ENCODE measurements around the gene ULK2. TPM values are rescaled to one million over a fixed set of nuclear protein-coding genes. Genes with fewer than 3 reads are reported as not detected.

The ULK2 gene
- total and polyA plus RNA-seq, 4 experiments from 2014 or later = 5.2 to 14.5 (median 11.6) TPM

DNA sequence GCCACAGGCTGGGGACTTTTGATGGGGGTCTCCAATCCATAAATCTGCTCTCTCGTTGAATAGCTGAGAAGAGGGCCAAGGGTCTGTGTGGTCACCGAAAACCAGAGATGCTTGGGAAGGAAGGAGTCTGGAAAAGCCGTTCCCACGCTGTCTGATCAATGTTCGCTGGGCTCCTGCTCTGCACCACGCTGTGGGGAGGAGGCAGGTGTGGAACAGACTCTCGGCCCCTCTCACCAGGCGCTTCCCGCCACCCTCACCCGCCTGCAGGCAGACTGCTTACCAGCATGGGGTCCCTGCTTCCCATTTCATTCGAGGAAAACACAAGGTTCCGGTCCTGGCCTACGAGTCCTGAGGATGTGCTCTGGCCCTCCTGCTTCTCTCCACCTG is 118.9 kb downstream of the ULK2 start:
- Histone ChIP-seq H3K9me3 (ENCODE audit: control insufficient read depth in 1 of 2, low read length in 2 of 2) (no peaks in the 10 kb centered on the region), H3K27me3 (ENCODE audit: insufficient read depth, low read length) (no peaks in the 10 kb centered on the region), H3K36me3 (ENCODE audit: insufficient read depth, low read length) (no peaks in the 10 kb centered on the region), H3K27ac (ENCODE audit: low read depth, low read length) (no peak overlapping the region), H3K4me1 (ENCODE audit: insufficient read depth, low read length) (peaks cover 8% of the 10 kb centered on the region), H3K4me3 (ENCODE audit: low read length in 2 of 2) (no peak overlapping the region)
- Mint-ChIP-seq H3K36me3 (no peaks in the 10 kb centered on the region), H3K4me1 (peaks cover 3 to 10% (median 5%) of the 10 kb centered on the region in 4 donors), H3K9me3 (no peaks in the 10 kb centered on the region), H3K27me3 (peaks cover 3 to 8% of the 10 kb centered on the region in 2 donors), H3K27ac (no peak overlapping the region), H3K4me3 (no peak overlapping the region)
- ChIA-PET CTCF (ENCODE audit: partially characterized antibody) (no interaction called here), POLR2A (ENCODE audit: partially characterized antibody) (no interaction called here)
- DNase-seq = peak in 1 of 5 donors; percentile 5
- intact Hi-C loops (cut with micrococcal nuclease) = no loop called here

DNA sequence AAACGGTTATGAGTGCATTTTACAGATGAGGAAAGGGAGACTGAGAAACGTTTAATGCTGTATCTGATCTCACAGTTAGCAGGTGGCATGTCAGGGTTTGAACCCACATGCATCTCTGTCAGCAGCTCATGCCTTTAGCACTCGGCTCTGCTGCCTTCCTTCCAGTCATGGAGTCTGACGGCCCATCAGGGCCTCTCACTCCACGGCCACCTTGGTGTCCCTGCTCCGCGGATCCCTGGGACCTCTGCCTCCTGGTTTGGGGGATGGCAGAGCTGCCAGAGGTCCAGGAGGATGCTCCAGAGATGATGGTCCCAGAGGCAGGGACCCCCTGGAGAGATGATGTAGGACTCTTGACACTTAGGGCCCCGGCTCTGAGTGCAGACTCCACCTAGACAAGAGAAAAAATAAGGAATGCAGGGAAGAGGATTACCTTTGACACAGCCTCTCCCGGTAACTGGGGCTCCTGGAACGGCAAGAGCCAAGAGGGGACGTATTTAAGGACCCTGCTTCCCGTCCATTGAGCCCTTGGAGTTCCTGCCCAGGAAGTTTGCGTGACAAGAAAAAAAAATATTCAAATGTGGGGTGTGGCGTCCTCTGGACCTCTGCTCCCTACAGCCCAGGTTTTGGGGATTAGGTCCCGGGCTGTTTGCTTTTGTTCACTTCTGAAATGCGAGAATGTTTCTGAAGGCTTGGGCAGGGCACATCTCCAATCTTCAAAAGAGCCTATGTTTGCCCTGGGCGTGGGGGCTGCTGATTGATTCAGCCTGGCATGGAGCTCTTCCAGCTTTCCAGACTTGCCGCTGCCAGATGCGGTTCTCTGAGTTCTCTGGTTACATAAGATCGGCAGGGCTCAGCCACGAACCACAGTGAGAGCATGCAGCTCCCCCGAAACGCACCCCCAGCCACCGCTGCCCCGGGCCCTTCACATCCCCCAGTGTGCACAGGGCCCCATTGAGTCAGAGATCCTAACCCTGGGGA is 119.6 kb downstream of the ULK2 start, which contains the start of gene ALDH3A1:
ALDH3A1 (minus strand) TSS at position 470 of the 978 bp plus-strand sequence. CDS start 3,169 bp downstream, outside the sequence.
- Histone ChIP-seq H3K9me3 (ENCODE audit: control insufficient read depth in 1 of 2, low read length in 2 of 2) (no peaks in the 10 kb centered on the region), H3K4me3 (ENCODE audit: low read length in 2 of 2) (no peak within 1 kb of the TSS), H3K36me3 (ENCODE audit: insufficient read depth, low read length) (no peaks in the 10 kb centered on the region), H3K27me3 (ENCODE audit: insufficient read depth, low read length) (no peaks in the 10 kb centered on the region), H3K4me1 (ENCODE audit: insufficient read depth, low read length) (peaks cover 8% of the 10 kb centered on the region), H3K27ac (ENCODE audit: low read depth, low read length) (no peak within 1 kb of the TSS)
- Mint-ChIP-seq H3K27ac (no peak within 1 kb of the TSS), H3K27me3 (peaks cover 3 to 8% of the 10 kb centered on the region in 2 donors), H3K36me3 (no peaks in the 10 kb centered on the region), H3K4me1 (peaks cover 3 to 10% (median 5%) of the 10 kb centered on the region in 4 donors), H3K4me3 (peak within 1 kb of the TSS in 1 of 8 donors; percentile 28), H3K9me3 (no peaks in the 10 kb centered on the region)
- peak in 1 of 5 donors; percentile 22 for DNase-seq
- ChIA-PET CTCF (ENCODE audit: partially characterized antibody) (interaction anchor here (1.2 kb wide), 1 partner anchor 17 kb away, joined by 3 read pairs; no protein-coding TSS in a partner anchor), POLR2A (ENCODE audit: partially characterized antibody) (no interaction called here)
- intact Hi-C loops (cut with micrococcal nuclease) = no loop called here

DNA sequence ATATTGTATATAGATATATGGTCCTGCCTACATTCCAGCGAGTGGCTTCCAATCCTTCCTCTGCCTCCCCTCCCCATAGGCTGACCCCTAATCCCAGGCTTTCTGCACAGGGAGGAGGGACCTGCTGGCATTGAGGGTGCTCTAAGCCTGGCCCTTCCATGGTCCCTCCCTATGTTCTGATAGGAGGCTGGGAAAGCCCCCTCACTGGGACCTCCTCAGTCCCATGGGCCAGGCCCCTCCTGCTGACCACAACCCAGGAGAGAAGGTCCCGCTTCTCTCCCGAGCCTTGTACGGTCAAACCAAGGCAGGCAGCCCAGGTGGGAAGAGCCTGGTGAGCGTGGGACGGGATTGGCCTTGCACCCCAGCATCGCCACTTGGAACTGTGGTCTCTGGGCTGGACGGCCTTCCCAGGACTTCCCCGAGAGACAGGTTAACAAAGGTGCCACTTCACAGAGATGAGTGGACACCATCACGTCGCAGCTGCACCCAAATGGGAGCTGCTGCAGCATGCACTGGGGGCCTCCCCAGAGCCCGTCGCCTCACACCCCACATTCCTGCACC is 120.5 kb downstream of the ULK2 start:
- Histone ChIP-seq H3K27me3 (ENCODE audit: insufficient read depth, low read length) (no peaks in the 10 kb centered on the region), H3K4me1 (ENCODE audit: insufficient read depth, low read length) (peaks cover 8% of the 10 kb centered on the region), H3K36me3 (ENCODE audit: insufficient read depth, low read length) (no peaks in the 10 kb centered on the region), H3K9me3 (ENCODE audit: control insufficient read depth in 1 of 2, low read length in 2 of 2) (no peaks in the 10 kb centered on the region), H3K4me3 (ENCODE audit: low read length in 2 of 2) (no peak overlapping the region), H3K27ac (ENCODE audit: low read depth, low read length) (no peak overlapping the region)
- H3K27me3 Mint-ChIP-seq = peaks cover 3 to 8% of the 10 kb centered on the region in 2 donors
- H3K4me3 Mint-ChIP-seq = peak overlapping the region in 1 of 8 donors; percentile 28
- POLR2A ChIA-PET (ENCODE audit: partially characterized antibody) = no interaction called here
- H3K27ac Mint-ChIP-seq = no peak overlapping the region
- peak in 1 of 5 donors; percentile 2 for DNase-seq
- CTCF ChIA-PET (ENCODE audit: partially characterized antibody) = interaction anchor here (1.0 to 2.9 kb wide), 3 partner anchors 8 to 19 kb away, joined by 3 to 26 read pairs (median 5); no protein-coding TSS in a partner anchor
- H3K36me3 Mint-ChIP-seq = no peaks in the 10 kb centered on the region
- no peaks in the 10 kb centered on the region for H3K9me3 Mint-ChIP-seq
- H3K4me1 Mint-ChIP-seq = peaks cover 3 to 10% (median 5%) of the 10 kb centered on the region in 4 donors
- intact Hi-C loops (cut with micrococcal nuclease) = no loop called here

DNA sequence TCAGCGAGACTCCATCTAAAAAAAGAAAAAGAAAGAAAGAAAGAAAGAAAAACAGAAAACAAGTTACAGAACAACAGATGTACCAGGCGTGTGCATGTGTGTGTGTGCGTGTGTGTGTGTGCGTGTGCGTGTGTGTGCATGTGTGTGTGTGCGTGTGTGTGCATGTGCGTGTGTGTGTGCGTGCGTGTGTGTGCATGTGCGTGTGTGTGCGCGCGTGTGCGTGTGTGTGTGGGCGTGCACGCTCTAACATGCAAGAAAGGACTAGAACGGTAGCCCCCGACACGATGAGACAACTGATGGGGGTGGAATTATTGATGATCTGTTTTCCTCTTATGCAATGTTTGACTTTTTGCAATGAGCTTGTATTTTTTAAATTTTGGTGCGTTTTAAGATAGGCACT is 121.2 kb downstream of the ULK2 start:
- DNase-seq = peak in 1 of 5 donors; percentile 6
- Histone ChIP-seq H3K4me3 (ENCODE audit: low read length in 2 of 2) (no peak overlapping the region), H3K27me3 (ENCODE audit: insufficient read depth, low read length) (no peaks in the 10 kb centered on the region), H3K4me1 (ENCODE audit: insufficient read depth, low read length) (peaks cover 8% of the 10 kb centered on the region), H3K36me3 (ENCODE audit: insufficient read depth, low read length) (no peaks in the 10 kb centered on the region), H3K9me3 (ENCODE audit: control insufficient read depth in 1 of 2, low read length in 2 of 2) (no peaks in the 10 kb centered on the region), H3K27ac (ENCODE audit: low read depth, low read length) (no peak overlapping the region)
- CTCF ChIA-PET (ENCODE audit: partially characterized antibody) = interaction anchor here (1.0 to 6.3 kb wide), 5 partner anchors 8 to 20 kb away, joined by 3 to 63 read pairs (median 15); no protein-coding TSS in a partner anchor
- intact Hi-C loops (cut with micrococcal nuclease) = no loop called here
- Mint-ChIP-seq H3K27me3 (peaks cover 3 to 8% of the 10 kb centered on the region in 2 donors), H3K4me1 (peaks cover 3 to 10% (median 5%) of the 10 kb centered on the region in 4 donors), H3K9me3 (no peaks in the 10 kb centered on the region), H3K36me3 (no peaks in the 10 kb centered on the region), H3K27ac (no peak overlapping the region), H3K4me3 (no peak overlapping the region)
- POLR2A ChIA-PET (ENCODE audit: partially characterized antibody) = interaction anchor here (1.2 kb wide), 1 partner anchor 16 kb away, joined by 3 read pairs; no protein-coding TSS in a partner anchor

DNA sequence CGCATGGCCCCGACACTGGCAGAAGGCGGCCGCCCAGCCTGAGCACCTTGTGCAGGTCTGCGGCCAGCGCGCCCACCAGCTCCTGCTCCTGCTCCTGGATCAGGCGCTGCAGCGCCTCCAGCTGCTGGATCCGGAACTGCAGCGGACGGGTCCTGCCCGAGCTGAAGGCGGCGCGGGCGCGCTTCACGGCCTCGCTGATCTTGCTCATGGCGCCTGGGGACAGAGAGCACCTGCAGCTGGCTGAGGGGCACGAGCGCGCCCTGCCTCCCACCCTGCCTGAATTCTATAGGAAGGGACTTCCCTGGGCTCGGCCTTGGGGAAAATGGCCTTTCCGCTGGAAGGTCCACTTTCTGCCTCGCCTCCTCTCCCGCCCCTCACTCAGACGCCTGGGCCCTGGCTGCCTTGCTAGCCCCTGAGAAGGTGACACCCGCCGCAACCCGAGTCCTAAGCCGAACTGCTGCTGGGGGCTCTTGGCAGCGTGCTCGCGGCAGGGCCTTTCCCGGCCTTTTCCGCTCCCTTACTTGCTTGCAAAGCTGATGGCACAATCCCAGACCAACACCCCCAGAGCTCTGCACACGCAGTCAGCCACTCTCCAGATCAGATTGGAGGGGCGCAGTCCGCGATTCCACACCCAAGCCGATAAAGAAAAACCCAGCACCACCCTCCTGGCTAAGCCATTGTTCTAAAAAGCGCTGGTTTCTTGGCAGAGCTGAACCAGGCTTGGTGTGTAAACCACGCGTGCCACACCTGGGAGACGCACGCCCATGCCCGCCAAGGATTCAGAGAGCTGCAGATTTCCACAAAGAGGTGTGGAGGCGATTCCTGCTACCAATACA is 122.6 kb downstream of the ULK2 start:
- Mint-ChIP-seq H3K4me3 (peak overlapping the region in 7 of 8 donors; percentile 40 to 71 (median 54)), H3K4me1 (peaks cover 3 to 9% (median 4%) of the 10 kb centered on the region in 4 donors), H3K27me3 (peaks cover 3 to 7% of the 10 kb centered on the region in 2 donors), H3K36me3 (no peaks in the 10 kb centered on the region), H3K9me3 (no peaks in the 10 kb centered on the region), H3K27ac (no peak overlapping the region)
- H3K27ac ChIP-seq (ENCODE audit: low read depth, low read length) = no peak overlapping the region
- H3K27me3 ChIP-seq (ENCODE audit: insufficient read depth, low read length) = no peaks in the 10 kb centered on the region
- H3K9me3 ChIP-seq (ENCODE audit: control insufficient read depth in 1 of 2, low read length in 2 of 2) = no peaks in the 10 kb centered on the region
- ChIA-PET CTCF (ENCODE audit: partially characterized antibody) (interaction anchor here (0.7 to 6.3 kb wide), 26 partner anchors 9 to 282 kb away, joined by 3 to 63 read pairs (median 4); partner anchors contain the start of gene ALDH3A2), POLR2A (ENCODE audit: partially characterized antibody) (interaction anchor here (1.0 to 1.3 kb wide), 5 partner anchors 8 to 97 kb away, joined by 3 to 5 read pairs (median 3); no protein-coding TSS in a partner anchor)
- intact Hi-C loops (cut with micrococcal nuclease) = loop anchor here (1.0 kb wide), 1 partner anchor 231 kb away; no protein-coding TSS in a partner anchor
- H3K36me3 ChIP-seq (ENCODE audit: insufficient read depth, low read length) = no peaks in the 10 kb centered on the region
- H3K4me1 ChIP-seq (ENCODE audit: insufficient read depth, low read length) = peaks cover 8% of the 10 kb centered on the region
- H3K4me3 ChIP-seq (ENCODE audit: low read length in 2 of 2) = no peak overlapping the region
- peak; percentile 78 to 82 (median 79) for DNase-seq

DNA sequence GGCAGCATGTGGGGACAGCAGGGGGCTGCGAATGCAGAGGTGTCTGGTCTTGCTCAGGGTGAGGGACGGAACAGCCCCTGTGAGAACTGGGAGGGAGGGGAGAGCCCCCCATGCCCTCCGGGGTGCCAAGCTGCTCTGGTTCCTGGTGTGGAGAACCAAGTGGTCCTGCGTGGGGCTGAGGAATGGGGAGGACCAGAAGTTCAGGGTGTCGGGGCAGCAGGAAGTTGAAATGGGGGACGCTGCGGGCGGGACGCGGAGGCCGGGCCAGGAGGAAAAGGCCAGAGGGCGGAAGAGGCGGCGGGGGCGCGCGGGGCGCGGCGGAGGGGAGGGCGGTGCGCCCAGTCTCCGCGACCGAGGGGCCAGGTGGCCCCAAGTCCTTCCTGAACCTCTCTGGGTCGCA is 123.2 kb downstream of the ULK2 start:
- Mint-ChIP-seq H3K27ac (no peak overlapping the region), H3K4me1 (peaks cover 2 to 6% (median 3%) of the 10 kb centered on the region in 4 donors), H3K4me3 (peak overlapping the region; percentile 53 to 79 (median 69)), H3K36me3 (no peaks in the 10 kb centered on the region), H3K9me3 (no peaks in the 10 kb centered on the region), H3K27me3 (peaks cover 2 to 5% of the 10 kb centered on the region in 2 donors)
- Histone ChIP-seq H3K27ac (ENCODE audit: low read depth, low read length) (no peak overlapping the region), H3K27me3 (ENCODE audit: insufficient read depth, low read length) (no peaks in the 10 kb centered on the region), H3K4me3 (ENCODE audit: low read length in 2 of 2) (peak overlapping the region in 1 of 2 donors; percentile 35), H3K36me3 (ENCODE audit: insufficient read depth, low read length) (no peaks in the 10 kb centered on the region), H3K4me1 (ENCODE audit: insufficient read depth, low read length) (peaks cover 8% of the 10 kb centered on the region), H3K9me3 (ENCODE audit: control insufficient read depth in 1 of 2, low read length in 2 of 2) (no peaks in the 10 kb centered on the region)
- POLR2A ChIA-PET (ENCODE audit: partially characterized antibody) = interaction anchor here (1.0 to 1.3 kb wide), 4 partner anchors 9 to 97 kb away, joined by 3 to 5 read pairs (median 4); no protein-coding TSS in a partner anchor
- peak in 2 of 5 donors; percentile 7 to 19 for DNase-seq
- CTCF ChIA-PET (ENCODE audit: partially characterized antibody) = interaction anchor here (0.7 to 6.3 kb wide), 26 partner anchors 8 to 281 kb away, joined by 3 to 63 read pairs (median 4); partner anchors contain the start of gene ALDH3A2
- intact Hi-C loops (cut with micrococcal nuclease) = no loop called here
